Measurements from ENCODE around the gene TFDP1.

The TFDP1 gene

DNA sequence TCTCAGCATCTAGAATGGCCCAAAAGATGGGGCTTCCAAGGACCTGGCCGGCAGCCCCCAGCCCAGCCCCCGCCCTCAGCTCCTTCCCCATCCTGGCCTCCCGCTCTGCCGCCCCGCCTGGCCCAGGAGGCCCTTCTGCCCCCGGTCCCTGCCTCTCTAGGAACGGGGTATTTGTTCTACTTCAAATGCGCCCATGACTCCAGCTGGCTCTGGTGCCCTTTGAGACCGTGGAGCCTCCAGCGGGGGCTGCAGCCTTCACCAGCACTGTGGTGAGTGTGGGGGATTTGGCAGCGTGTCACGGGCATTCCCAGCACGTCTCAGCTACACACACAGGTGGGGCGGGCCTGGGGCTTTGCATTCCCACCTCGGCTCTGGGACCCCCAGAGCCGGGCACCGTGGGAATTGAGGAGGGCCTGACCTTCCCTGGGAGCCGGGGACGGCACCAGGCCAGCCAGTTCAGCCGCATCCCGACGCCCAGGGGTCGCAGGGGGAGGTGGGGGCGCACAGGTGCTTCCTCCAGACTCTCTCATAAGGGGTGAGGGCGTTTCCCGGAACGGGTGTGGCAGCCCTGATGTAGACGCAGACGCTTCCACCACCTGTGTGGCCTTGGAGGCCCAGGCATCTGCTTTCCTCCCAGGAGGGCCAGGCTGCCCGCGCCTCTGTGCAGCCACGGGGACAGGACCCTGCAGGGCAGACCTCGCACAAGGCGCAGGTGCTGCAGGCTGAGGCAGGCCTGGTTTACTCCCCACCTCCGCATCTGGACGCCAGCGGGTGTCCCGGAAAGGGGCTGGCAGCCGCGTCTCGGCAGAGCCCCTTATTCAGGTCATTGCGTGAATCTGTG lies 72.5 kb downstream of the TFDP1 start:
- H3K4me3 ChIP-seq (ENCODE audit: low read depth, low read length): no peak overlapping the region
- TF ChIP-seq, protein P1, sequence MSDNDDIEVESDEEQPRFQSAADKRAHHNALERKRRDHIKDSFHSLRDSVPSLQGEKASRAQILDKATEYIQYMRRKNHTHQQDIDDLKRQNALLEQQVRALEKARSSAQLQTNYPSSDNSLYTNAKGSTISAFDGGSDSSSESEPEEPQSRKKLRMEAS (IDR thresholded peaks at IDR 0.05; ENCODE audit: low read depth, low read length): no peak
- no peak for DNase-seq (ENCODE audit: low read depth)

DNA sequence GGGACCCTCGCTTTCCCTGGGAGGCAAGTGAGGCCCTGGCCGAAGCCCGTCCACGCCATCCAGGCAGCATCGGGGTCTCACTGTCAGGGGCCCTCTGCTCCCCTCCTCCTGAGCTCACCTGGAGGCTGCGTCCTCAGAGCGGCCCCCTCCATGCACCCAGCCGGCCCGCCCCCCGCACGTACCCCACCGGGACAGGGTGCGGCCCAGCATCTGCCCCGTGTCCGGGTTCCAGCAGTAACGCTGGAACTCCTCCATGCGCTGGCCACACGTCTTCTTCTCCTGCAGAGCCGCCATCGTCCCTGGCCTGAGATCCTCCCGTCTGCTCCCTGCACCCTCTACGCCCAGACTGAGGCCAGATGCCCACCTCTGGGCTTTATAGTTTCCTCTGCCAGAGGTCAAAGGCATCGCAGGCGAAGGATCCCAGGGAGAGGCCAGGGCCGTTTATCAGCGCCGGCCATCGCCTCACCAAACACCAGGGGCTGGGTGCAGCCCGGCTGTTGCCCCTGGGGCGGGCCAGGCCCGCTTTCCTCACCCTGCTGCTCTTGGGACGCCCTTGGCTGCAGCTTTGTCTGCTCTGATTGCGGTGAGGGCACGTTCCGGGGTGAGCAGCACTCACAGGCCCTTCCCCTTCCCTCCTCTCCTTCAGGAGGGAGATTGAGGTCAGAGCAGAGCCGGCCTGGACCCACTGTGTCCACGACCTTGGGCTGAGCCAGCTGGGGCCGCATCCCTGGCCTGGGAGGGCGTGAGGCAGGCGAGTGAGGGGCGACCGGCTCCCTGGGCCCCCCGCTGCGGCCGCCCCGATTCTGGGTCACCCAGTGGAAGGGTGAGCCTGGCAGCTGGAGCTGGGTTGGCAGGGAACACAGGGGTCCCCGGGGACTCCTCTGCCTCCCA lies 73.5 kb downstream of the TFDP1 start, which contains the start of gene ATP4B:
TSS of gene ATP4B (minus strand) at position 348 of the 891 bp plus-strand sequence. CDS start at position 294, 54 bp downstream.
- no peak within 1 kb of the TSS for H3K4me3 ChIP-seq (ENCODE audit: low read depth, low read length)
- no peak for DNase-seq (ENCODE audit: low read depth)
- TF ChIP-seq POLR2A (IDR thresholded peaks at IDR 0.05; ENCODE audit: extremely low read depth, insufficient read length): no peak
- TF ChIP-seq MYC (IDR thresholded peaks at IDR 0.05; ENCODE audit: low read depth, low read length): no peak
- TF ChIP-seq, protein P2, sequence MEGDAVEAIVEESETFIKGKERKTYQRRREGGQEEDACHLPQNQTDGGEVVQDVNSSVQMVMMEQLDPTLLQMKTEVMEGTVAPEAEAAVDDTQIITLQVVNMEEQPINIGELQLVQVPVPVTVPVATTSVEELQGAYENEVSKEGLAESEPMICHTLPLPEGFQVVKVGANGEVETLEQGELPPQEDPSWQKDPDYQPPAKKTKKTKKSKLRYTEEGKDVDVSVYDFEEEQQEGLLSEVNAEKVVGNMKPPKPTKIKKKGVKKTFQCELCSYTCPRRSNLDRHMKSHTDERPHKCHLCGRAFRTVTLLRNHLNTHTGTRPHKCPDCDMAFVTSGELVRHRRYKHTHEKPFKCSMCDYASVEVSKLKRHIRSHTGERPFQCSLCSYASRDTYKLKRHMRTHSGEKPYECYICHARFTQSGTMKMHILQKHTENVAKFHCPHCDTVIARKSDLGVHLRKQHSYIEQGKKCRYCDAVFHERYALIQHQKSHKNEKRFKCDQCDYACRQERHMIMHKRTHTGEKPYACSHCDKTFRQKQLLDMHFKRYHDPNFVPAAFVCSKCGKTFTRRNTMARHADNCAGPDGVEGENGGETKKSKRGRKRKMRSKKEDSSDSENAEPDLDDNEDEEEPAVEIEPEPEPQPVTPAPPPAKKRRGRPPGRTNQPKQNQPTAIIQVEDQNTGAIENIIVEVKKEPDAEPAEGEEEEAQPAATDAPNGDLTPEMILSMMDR (IDR thresholded peaks at IDR 0.05; ENCODE audit: low read depth, low read length): no peak
- TF ChIP-seq, protein P1 (IDR thresholded peaks at IDR 0.05; ENCODE audit: low read depth, low read length): no peak

DNA sequence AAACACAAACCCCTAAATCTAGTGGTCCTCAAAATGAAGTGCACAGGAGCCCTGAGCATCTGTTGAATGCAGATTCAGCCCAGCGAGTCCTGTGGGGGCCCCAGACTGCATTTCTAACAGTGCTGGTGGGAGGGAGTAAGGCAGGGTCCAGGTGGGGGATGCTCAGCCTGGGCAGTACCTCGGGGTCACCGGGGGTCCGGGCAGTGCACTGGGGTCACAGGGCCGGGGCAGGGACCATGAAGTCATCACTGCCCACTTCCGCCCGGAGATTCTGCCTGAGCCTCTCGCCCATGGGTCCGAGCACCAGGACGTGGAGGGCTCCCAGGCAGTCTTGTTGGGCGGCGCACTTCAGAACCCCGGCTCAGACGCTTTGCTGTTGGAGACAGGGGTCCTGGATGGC lies 74.3 kb downstream of the TFDP1 start:
- no peak for TF ChIP-seq MYC (IDR thresholded peaks at IDR 0.05; ENCODE audit: low read depth, low read length)
- TF ChIP-seq, protein P1 (IDR thresholded peaks at IDR 0.05; ENCODE audit: low read depth, low read length): no peak
- TF ChIP-seq POLR2A (IDR thresholded peaks at IDR 0.05; ENCODE audit: extremely low read depth, insufficient read length): no peak
- TF ChIP-seq, protein P2 (IDR thresholded peaks at IDR 0.05; ENCODE audit: low read depth, low read length): no peak
- no peak overlapping the region for H3K4me3 ChIP-seq (ENCODE audit: low read depth, low read length)
- no peak for DNase-seq (ENCODE audit: low read depth)

DNA sequence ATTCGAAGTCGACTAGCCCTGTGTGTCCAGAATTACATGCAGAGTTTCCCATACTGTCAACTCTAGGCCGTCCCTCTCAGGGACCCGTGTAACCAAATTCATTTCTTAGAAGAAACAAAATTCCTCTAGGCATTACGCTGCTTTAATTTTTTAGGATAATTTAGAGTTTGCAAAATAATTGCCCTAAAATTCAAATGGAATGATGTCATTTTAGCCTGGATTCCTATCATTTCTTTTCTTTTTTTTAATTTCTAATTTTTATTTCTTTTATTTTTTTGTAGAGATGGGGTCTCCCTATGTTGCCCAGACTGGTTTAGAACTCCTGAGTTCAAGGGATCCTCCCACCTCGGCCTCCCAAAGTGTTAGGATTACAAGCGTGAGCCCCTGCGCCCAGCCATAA lies 74.8 kb downstream of the TFDP1 start:
- no peak overlapping the region for H3K4me3 ChIP-seq (ENCODE audit: low read depth, low read length)
- DNase-seq (ENCODE audit: low read depth): no peak

DNA sequence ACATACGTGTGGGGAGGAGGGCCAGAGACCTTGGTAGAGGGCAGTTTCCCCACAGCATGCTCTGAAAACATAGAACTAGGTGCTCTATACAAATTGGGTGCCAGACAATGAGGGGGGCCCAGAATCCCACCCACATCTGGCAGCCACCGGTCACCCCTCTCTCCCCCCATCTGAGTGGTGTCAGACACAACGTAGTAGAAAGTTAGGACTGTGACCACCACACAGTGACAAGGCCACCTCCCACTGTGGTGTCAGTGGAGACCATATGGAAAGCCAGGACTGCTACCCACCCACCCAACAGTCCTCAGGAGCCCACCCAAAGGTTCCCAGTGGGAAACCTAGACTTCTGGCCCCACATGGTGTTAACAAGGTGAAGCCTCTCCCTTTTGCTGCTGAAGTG lies 75.5 kb downstream of the TFDP1 start:
- H3K4me3 ChIP-seq (ENCODE audit: low read depth, low read length): no peak overlapping the region
- TF ChIP-seq, protein P2 (IDR thresholded peaks at IDR 0.05; ENCODE audit: low read depth, low read length): no peak
- no peak for TF ChIP-seq POLR2A (IDR thresholded peaks at IDR 0.05; ENCODE audit: extremely low read depth, insufficient read length)
- no peak for TF ChIP-seq MYC (IDR thresholded peaks at IDR 0.05; ENCODE audit: low read depth, low read length)
- TF ChIP-seq, protein P1 (IDR thresholded peaks at IDR 0.05; ENCODE audit: low read depth, low read length): no peak
- no peak for DNase-seq (ENCODE audit: low read depth)

More for the DNA sequence above, 74.8 kb downstream of the TFDP1 start:
- TF ChIP-seq POLR2A (IDR thresholded peaks at IDR 0.05; ENCODE audit: extremely low read depth, insufficient read length) (no peak), MYC (IDR thresholded peaks at IDR 0.05; ENCODE audit: low read depth, low read length) (no peak)
- TF ChIP-seq, protein P2 (IDR thresholded peaks at IDR 0.05; ENCODE audit: low read depth, low read length): no peak
- TF ChIP-seq, protein P1 (IDR thresholded peaks at IDR 0.05; ENCODE audit: low read depth, low read length): no peak

All from NB4 (cell line).